ENCODE measurements around the gene PTPN21. TPM values are rescaled to one million over a fixed set of nuclear protein-coding genes. Genes with fewer than 3 reads are reported as not detected.
A peak's percentile ranks its signal among the peaks of the same experiment; 100 is the strongest.

PTPN21 gene
- total and polyA plus RNA-seq, 2 of the 13 experiments (the other 11 are each of a cell fraction or from before 2014, with no cell fraction given) = 2.0 to 3.7 TPM

DNA sequence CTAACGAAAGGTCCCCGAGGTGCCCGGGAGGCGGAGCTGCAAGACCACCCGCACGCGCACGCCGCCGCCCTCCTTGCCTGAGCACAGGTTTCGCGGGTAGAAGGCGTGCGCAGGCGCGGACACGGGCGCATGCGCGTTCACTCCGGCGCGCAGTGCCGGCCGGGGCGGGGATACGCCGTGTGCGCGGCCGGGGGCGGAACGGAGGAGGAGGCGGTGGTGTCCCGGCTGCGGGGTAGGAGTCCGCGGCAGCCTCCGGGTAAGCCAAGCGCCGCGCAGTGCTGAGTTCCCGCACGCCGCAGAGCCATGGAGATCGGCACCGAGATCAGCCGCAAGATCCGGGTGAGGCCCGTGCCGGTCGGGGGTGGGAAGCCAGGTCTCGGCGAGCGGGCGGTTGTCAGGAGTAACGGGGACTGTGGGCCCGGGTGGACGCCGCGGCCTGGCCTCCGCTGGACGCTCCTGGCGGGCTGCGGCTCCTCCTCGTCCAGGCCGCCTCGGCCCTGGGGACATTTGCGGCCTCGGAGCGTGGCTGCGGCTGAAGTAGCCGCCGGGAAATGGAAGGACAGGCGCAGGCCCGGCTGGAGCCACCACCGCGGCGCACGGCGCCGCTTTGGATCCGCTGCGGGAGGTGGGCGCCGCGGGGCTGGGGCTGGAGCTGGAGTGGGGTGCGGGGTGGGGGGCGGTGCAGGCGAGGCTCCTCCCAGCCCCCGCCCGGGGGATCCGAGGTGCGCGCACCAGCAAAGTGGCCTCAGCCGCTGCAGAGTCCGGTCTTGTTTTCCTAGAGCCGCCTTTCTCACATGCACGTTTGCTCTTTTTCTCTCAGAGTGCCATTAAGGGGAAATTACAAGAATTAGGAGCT is 8.3 kb upstream of the PTPN21 start, which contains the start of gene ZC3H14 (continued):
- TF ChIP-seq ZNF761 (CRISPR knock-in tag; conservative IDR thresholded peaks at IDR 0.05) = peak; percentile 97; the same call in 1 of the 2 replicates
- no peak for TF ChIP-seq ZNF326 (CRISPR knock-in tag; IDR thresholded peaks at IDR 0.05; ENCODE audit: borderline replicate concordance)
- peak; percentile 90 for TF ChIP-seq SALL1 (CRISPR knock-in tag; IDR thresholded peaks at IDR 0.05)
- TF ChIP-seq, protein P1, sequence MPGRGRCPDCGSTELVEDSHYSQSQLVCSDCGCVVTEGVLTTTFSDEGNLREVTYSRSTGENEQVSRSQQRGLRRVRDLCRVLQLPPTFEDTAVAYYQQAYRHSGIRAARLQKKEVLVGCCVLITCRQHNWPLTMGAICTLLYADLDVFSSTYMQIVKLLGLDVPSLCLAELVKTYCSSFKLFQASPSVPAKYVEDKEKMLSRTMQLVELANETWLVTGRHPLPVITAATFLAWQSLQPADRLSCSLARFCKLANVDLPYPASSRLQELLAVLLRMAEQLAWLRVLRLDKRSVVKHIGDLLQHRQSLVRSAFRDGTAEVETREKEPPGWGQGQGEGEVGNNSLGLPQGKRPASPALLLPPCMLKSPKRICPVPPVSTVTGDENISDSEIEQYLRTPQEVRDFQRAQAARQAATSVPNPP (CRISPR knock-in tag; IDR thresholded peaks at IDR 0.05) = no peak
- TF ChIP-seq DNMT3B (CRISPR knock-in tag; conservative IDR thresholded peaks at IDR 0.05) = no peak
- TF ChIP-seq ZNF430 (CRISPR knock-in tag; IDR thresholded peaks at IDR 0.05) = peak; percentile 66; the same call in 1 of the 2 replicates
- TF ChIP-seq, protein P2, sequence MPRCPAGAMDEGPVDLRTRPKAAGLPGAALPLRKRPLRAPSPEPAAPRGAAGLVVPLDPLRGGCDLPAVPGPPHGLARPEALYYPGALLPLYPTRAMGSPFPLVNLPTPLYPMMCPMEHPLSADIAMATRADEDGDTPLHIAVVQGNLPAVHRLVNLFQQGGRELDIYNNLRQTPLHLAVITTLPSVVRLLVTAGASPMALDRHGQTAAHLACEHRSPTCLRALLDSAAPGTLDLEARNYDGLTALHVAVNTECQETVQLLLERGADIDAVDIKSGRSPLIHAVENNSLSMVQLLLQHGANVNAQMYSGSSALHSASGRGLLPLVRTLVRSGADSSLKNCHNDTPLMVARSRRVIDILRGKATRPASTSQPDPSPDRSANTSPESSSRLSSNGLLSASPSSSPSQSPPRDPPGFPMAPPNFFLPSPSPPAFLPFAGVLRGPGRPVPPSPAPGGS (CRISPR knock-in tag; IDR thresholded peaks at IDR 0.05) = peak; percentile 91
- no peak for TF ChIP-seq ATRX (CRISPR knock-in tag; IDR thresholded peaks at IDR 0.05; ENCODE audit: borderline replicate concordance)
- no peak for TF ChIP-seq HNRNPUL1 (IDR thresholded peaks at IDR 0.05; ENCODE audit: low read depth, low read length)
- no peak for TF ChIP-seq CBX2 (IDR thresholded peaks at IDR 0.05; ENCODE audit: low read depth, low read length)
- TF ChIP-seq CBX2 (CRISPR knock-in tag; IDR thresholded peaks at IDR 0.05; ENCODE audit: low read depth) = no peak
- no peak for TF ChIP-seq ATF1 (CRISPR knock-in tag; IDR thresholded peaks at IDR 0.05)
- no peak for TF ChIP-seq ZNF644 (CRISPR knock-in tag; IDR thresholded peaks at IDR 0.05; ENCODE audit: low read depth)
- no peak for TF ChIP-seq RARG (CRISPR knock-in tag; IDR thresholded peaks at IDR 0.05; ENCODE audit: low read depth)
- TF ChIP-seq ZNF552 (CRISPR knock-in tag; IDR thresholded peaks at IDR 0.05; ENCODE audit: borderline replicate concordance) = peak; percentile 87
- TF ChIP-seq SIX1 (CRISPR knock-in tag; IDR thresholded peaks at IDR 0.05; ENCODE audit: borderline replicate concordance) = no peak
- no peak for TF ChIP-seq PLRG1 (conservative IDR thresholded peaks at IDR 0.05)
- TF ChIP-seq, protein P3, sequence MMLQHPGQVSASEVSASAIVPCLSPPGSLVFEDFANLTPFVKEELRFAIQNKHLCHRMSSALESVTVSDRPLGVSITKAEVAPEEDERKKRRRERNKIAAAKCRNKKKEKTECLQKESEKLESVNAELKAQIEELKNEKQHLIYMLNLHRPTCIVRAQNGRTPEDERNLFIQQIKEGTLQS (CRISPR knock-in tag; IDR thresholded peaks at IDR 0.05) = peak; percentile 43; the same call in 1 of the 2 replicates
- TF ChIP-seq TMF1 (CRISPR knock-in tag; IDR thresholded peaks at IDR 0.05; ENCODE audit: low read depth) = peak; percentile 65; the same call in 1 of the 2 replicates
- peak; percentile 96 for TF ChIP-seq HOXA9 (CRISPR knock-in tag; IDR thresholded peaks at IDR 0.05; ENCODE audit: borderline replicate concordance)
- peak; percentile 64; the same call in 1 of the 2 replicates for TF ChIP-seq ETV6 (CRISPR knock-in tag; conservative IDR thresholded peaks at IDR 0.05)
- TF ChIP-seq HOXA3 (CRISPR knock-in tag; IDR thresholded peaks at IDR 0.05) = peak; percentile 67
- no peak for TF ChIP-seq RORA (CRISPR knock-in tag; IDR thresholded peaks at IDR 0.05)
- TF ChIP-seq PHB2 (IDR thresholded peaks at IDR 0.05; ENCODE audit: partially characterized antibody) = no peak
- 0 out of 4 replicates have a peak, but pooled peaks of 1 of the 2 experiments have one; percentile 13 for TF ChIP-seq REST (IDR thresholded peaks at IDR 0.05; ENCODE audit: borderline replicate concordance in 1 of 2, low read depth in 1 of 2, low read length in 2 of 2)
